Liver (tissue), 9 donors: ENCODE data around the gene TBCB. TPM values are rescaled to one million over a fixed set of nuclear protein-coding genes. Genes with fewer than 3 reads are reported as not detected.

Experiments used
- DNase-seq: peaks from one replicate; pipeline ENCODE4 v3.0.0-alpha.2; 2017; ENCODE audit warnings: low spot score
- H3K27ac ChIP-seq, 2 donors: one replicate each; pipeline ENCODE4 v1.7.0; 2013; ENCODE audit warnings: inconsistent platforms in 2 of 2, low read length in 2 of 2, control low read depth in 1 of 2, low read depth in 1 of 2, mild to moderate bottlenecking in 1 of 2
- H3K27me3 ChIP-seq, 4 donors: one replicate each; pipeline versions ENCODE4 v1.6.1 to v1.7.0; 2013; ENCODE audit warnings: low read length in 3 of 4, inconsistent platforms in 1 of 4, mild to moderate bottlenecking in 1 of 4, moderate library complexity in 1 of 4; ENCODE audit not compliant: control insufficient read depth in 4 of 4, insufficient read depth in 4 of 4
- H3K36me3 ChIP-seq, 4 donors: one replicate each; pipeline versions ENCODE4 v1.6.1 to v1.7.0; 2013; ENCODE audit warnings: low read length in 3 of 4, mild to moderate bottlenecking in 3 of 4, low read depth in 1 of 4, moderate library complexity in 1 of 4; ENCODE audit not compliant: control insufficient read depth in 4 of 4, insufficient read depth in 3 of 4
- H3K4me1 ChIP-seq, 4 donors: one replicate each; pipeline versions ENCODE4 v1.6.1 to v1.7.0; 2013; ENCODE audit warnings: low read length in 3 of 4, mild to moderate bottlenecking in 3 of 4, moderate library complexity in 1 of 4; ENCODE audit not compliant: control insufficient read depth in 4 of 4, insufficient read depth in 4 of 4
- H3K4me3 ChIP-seq, 3 donors: one replicate each; pipeline versions ENCODE4 v1.6.1 to v1.7.0; 2013; ENCODE audit warnings: low read length in 3 of 3, control low read depth in 1 of 3, low read depth in 1 of 3, mild to moderate bottlenecking in 1 of 3
- H3K9ac ChIP-seq, 2 donors: one replicate each; pipeline ENCODE4 v1.7.0; 2013; ENCODE audit warnings: low read length in 2 of 2, mild to moderate bottlenecking in 2 of 2, moderate library complexity in 2 of 2, control low read depth in 1 of 2, low read depth in 1 of 2
- H3K9me3 ChIP-seq, 4 donors: one replicate each; pipeline versions ENCODE4 v1.6.1 to v1.7.0; 2013; ENCODE audit warnings: low read length in 3 of 4; ENCODE audit not compliant: control insufficient read depth in 4 of 4
- ATF3 ChIP-seq: IDR thresholded peaks from 2 replicates; pipeline ENCODE4 v1.6.1; 2016; ENCODE audit warnings: antibody characterized with exemption
- CTCF ChIP-seq: fragments of 150-350 bp; IDR thresholded peaks from 2 replicates; pipeline ENCODE4 v1.5.1; 2017; ENCODE audit warnings: improper control_type of control experiment, low read depth, low read length; ENCODE audit not compliant: missing input control
- EGR1 ChIP-seq, 2 donors: IDR thresholded peaks; 2 replicates each; pipeline ENCODE4 v1.6.1; 2016 to 2018; ENCODE audit warnings: antibody characterized with exemption in 2 of 2, low read depth in 2 of 2
- FOXA1 ChIP-seq: IDR thresholded peaks from 2 replicates; pipeline ENCODE4 v1.6.1; 2016; ENCODE audit warnings: antibody characterized with exemption
- FOXA2 ChIP-seq: IDR thresholded peaks from 2 replicates; pipeline ENCODE4 v1.6.1; 2016; ENCODE audit warnings: antibody characterized with exemption
- GABPA ChIP-seq, 2 donors: IDR thresholded peaks in 1 of 2; conservative IDR thresholded peaks in 1 of 2; 2 replicates each; pipeline ENCODE4 v1.6.1; 2016; ENCODE audit warnings: antibody characterized with exemption in 2 of 2, mild to moderate bottlenecking in 1 of 2, moderate library complexity in 1 of 2
- HNF4A ChIP-seq, 2 donors: conservative IDR thresholded peaks; 2 replicates each; pipeline ENCODE4 v1.6.1; 2016; ENCODE audit warnings: antibody characterized with exemption in 2 of 2, mild to moderate bottlenecking in 2 of 2
- HNF4G ChIP-seq: IDR thresholded peaks from 2 replicates; pipeline ENCODE4 v1.6.1; 2016; ENCODE audit warnings: antibody characterized with exemption
- JUND ChIP-seq, 2 donors: IDR thresholded peaks; 2 replicates each; pipeline ENCODE4 v1.6.1; 2016; ENCODE audit warnings: antibody characterized with exemption in 2 of 2
- MAX ChIP-seq: IDR thresholded peaks from 2 replicates; pipeline ENCODE4 v1.6.1; 2016; ENCODE audit warnings: antibody characterized with exemption
- NR2F2 ChIP-seq: IDR thresholded peaks from 2 replicates; pipeline ENCODE4 v1.6.1; 2016; ENCODE audit warnings: antibody characterized with exemption
- RAD21 ChIP-seq, 2 donors: IDR thresholded peaks; 2 replicates each; pipeline ENCODE4 v1.6.1; 2016; ENCODE audit warnings: antibody characterized with exemption in 2 of 2, mild to moderate bottlenecking in 2 of 2
- RXRA ChIP-seq, 2 donors: IDR thresholded peaks; 2 replicates each; pipeline ENCODE4 v1.6.1; 2017 to 2018; ENCODE audit warnings: antibody characterized with exemption in 2 of 2, mild to moderate bottlenecking in 1 of 2
- SP1 ChIP-seq: IDR thresholded peaks from 2 replicates; pipeline ENCODE4 v1.6.1; 2018; ENCODE audit warnings: antibody characterized with exemption, mild to moderate bottlenecking
- TAF1 ChIP-seq: conservative IDR thresholded peaks from 2 replicates; pipeline ENCODE4 v1.6.1; 2016; ENCODE audit warnings: antibody characterized with exemption, mild to moderate bottlenecking
- YY1 ChIP-seq: IDR thresholded peaks from 2 replicates; pipeline ENCODE4 v1.6.1; 2016; ENCODE audit warnings: antibody characterized with exemption, mild to moderate bottlenecking
- WGBS: extraction: QIAGEN DNeasy Blood & Tissue Kit; methylation state at CpG from one replicate; pipeline ENCODE4 v1.1.7; 2013; 5-methylcytosine and 5-hydroxymethylcytosine counted together
- polyA plus RNA-seq, 2 donors: library from polyadenylated mRNA; stranded (reverse) in 1 of 2; unstranded in 1 of 2; fragments of 200-250 nt in 1 of 2; fragments of >200 nt in 1 of 2; fragmentation: Nextera tagmentation in 1 of 2; extraction: Ambion mirVana in 1 of 2; gene quantifications; one replicate each; pipeline versions ENCODE4 v1.2.1 to v1.2.3, GENCODE V29; 2013 to 2015
- total RNA-seq, 2 donors: library from RNA; depleted of rRNA; stranded (reverse); fragments of >200 nt; gene quantifications; one replicate each; pipeline ENCODE4 v1.2.3, GENCODE V29; 2014
- TF ChIP-seq, protein P1 (sequence below): IDR thresholded peaks from 2 replicates; pipeline ENCODE4 v1.6.1; 2016; ENCODE audit warnings: antibody characterized with exemption
- TF ChIP-seq, protein P2 (sequence below): IDR thresholded peaks from 2 replicates; pipeline ENCODE4 v1.6.1; 2016; ENCODE audit warnings: antibody characterized with exemption, mild to moderate bottlenecking
- donor health status: healthy.
- donor health status: healthy.
- donor health status: healthy.
- donor health status: healthy.
- donor health status: healthy.

Gene TBCB
- total and polyA plus RNA-seq, 4 donors, result 29.8 to 61.3 (median 39.8) TPM

- Histone ChIP-seq H3K36me3 (peaks cover 16 to 37% (median 30%) of the 10 kb centered on the region in 4 donors), H3K9me3 (no peaks in the 10 kb centered on the region), H3K27me3 (no peaks in the 10 kb centered on the region), H3K4me1 (peaks cover 4 to 14% (median 8%) of the 10 kb centered on the region in 4 donors), H3K9ac (no peak overlapping the region), H3K27ac (no peak overlapping the region), H3K4me3 (no peak overlapping the region)
- WGBS, result 97% methylated on average over 14 of the region's 14 CpGs
- DNase-seq, result no peak
- TF ChIP-seq RAD21 (IDR thresholded peaks at IDR 0.05) (no peak), TAF1 (no peak), SP1 (no peak), RXRA (IDR thresholded peaks at IDR 0.05) (no peak), ATF3 (no peak), HNF4A (conservative IDR thresholded peaks at IDR 0.05) (no peak), EGR1 (IDR thresholded peaks at IDR 0.05; ENCODE audit: low read depth in 2 of 2) (no peak), MAX (no peak), JUND (IDR thresholded peaks at IDR 0.05) (no peak), FOXA1 (no peak), GABPA (IDR thresholded peaks at IDR 0.05 in 1 of 2, conservative IDR thresholded peaks at IDR 0.05 in 1 of 2) (no peak)
- TF ChIP-seq, protein P1, sequence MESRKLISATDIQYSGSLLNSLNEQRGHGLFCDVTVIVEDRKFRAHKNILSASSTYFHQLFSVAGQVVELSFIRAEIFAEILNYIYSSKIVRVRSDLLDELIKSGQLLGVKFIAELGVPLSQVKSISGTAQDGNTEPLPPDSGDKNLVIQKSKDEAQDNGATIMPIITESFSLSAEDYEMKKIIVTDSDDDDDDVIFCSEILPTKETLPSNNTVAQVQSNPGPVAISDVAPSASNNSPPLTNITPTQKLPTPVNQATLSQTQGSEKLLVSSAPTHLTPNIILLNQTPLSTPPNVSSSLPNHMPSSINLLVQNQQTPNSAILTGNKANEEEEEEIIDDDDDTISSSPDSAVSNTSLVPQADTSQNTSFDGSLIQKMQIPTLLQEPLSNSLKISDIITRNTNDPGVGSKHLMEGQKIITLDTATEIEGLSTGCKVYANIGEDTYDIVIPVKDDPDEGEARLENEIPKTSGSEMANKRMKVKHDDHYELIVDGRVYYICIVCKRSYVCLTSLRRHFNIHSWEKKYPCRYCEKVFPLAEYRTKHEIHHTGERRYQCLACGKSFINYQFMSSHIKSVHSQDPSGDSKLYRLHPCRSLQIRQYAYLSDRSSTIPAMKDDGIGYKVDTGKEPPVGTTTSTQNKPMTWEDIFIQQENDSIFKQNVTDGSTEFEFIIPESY, result no peak
These were observed 26.8 kb downstream of the TBCB start for GRCh38 chr19:36142046-36142445.

DNA sequence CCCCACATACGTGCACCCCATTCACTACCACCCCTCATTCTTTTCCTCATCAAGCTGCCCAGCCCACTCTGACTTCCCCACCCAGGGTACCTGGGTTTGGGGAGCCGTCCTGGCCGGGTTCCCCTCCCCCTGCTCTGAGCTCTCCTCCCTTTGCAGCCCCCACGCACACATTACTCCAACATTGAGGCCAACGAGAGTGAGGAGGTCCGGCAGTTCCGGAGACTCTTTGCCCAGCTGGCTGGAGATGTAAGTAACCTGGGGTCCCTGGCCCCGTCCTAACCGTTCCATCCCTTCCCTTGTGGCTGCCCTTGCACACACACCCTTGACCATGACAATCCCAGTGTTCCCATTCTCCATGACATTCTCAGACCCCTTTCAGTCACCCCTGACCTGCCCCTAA, 27.2 kb downstream of the TBCB start:
- DNase-seq, result no peak

More for the DNA sequence above, 27.2 kb downstream of the TBCB start:
- 94% methylated on average over 9 of the region's 9 CpGs for WGBS
- Histone ChIP-seq H3K27ac (no peak overlapping the region), H3K4me1 (peaks cover 4 to 14% (median 8%) of the 10 kb centered on the region in 4 donors), H3K27me3 (no peaks in the 10 kb centered on the region), H3K4me3 (no peak overlapping the region), H3K36me3 (peaks cover 16 to 40% (median 32%) of the 10 kb centered on the region in 4 donors), H3K9ac (no peak overlapping the region), H3K9me3 (no peaks in the 10 kb centered on the region)
- TF ChIP-seq, protein P1, result no peak
- TF ChIP-seq NR2F2 (no peak), RXRA (IDR thresholded peaks at IDR 0.05) (no peak), JUND (IDR thresholded peaks at IDR 0.05) (no peak), HNF4G (no peak), CTCF (no peak), GABPA (IDR thresholded peaks at IDR 0.05 in 1 of 2, conservative IDR thresholded peaks at IDR 0.05 in 1 of 2) (no peak), TAF1 (no peak), EGR1 (IDR thresholded peaks at IDR 0.05; ENCODE audit: low read depth in 2 of 2) (no peak), SP1 (no peak), ATF3 (no peak), HNF4A (conservative IDR thresholded peaks at IDR 0.05) (no peak), FOXA2 (no peak), FOXA1 (no peak), YY1 (no peak)
- TF ChIP-seq, protein P2, sequence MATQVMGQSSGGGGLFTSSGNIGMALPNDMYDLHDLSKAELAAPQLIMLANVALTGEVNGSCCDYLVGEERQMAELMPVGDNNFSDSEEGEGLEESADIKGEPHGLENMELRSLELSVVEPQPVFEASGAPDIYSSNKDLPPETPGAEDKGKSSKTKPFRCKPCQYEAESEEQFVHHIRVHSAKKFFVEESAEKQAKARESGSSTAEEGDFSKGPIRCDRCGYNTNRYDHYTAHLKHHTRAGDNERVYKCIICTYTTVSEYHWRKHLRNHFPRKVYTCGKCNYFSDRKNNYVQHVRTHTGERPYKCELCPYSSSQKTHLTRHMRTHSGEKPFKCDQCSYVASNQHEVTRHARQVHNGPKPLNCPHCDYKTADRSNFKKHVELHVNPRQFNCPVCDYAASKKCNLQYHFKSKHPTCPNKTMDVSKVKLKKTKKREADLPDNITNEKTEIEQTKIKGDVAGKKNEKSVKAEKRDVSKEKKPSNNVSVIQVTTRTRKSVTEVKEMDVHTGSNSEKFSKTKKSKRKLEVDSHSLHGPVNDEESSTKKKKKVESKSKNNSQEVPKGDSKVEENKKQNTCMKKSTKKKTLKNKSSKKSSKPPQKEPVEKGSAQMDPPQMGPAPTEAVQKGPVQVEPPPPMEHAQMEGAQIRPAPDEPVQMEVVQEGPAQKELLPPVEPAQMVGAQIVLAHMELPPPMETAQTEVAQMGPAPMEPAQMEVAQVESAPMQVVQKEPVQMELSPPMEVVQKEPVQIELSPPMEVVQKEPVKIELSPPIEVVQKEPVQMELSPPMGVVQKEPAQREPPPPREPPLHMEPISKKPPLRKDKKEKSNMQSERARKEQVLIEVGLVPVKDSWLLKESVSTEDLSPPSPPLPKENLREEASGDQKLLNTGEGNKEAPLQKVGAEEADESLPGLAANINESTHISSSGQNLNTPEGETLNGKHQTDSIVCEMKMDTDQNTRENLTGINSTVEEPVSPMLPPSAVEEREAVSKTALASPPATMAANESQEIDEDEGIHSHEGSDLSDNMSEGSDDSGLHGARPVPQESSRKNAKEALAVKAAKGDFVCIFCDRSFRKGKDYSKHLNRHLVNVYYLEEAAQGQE, result no peak
